Measurements from ENCODE around the gene SCTR.

The SCTR gene

DNA sequence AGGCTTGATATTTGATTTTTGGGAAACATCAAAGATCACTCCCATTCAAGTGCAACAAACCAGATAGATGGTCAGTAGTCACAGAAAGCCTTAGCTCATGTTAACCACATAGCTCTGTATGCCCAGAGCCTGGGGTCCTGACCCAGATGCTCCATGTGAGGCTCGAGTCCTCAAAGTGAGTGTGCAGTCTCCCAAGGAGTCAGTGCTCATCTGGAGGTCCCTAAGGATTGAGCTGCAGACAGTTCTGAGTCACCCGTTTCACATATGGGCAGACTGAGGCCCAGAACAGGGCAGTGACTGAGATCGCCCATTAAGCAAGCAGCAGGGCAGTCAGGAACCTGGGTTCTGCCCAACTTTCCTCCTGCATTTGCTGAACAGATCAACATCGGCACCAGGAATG lies 83.4 kb downstream of the SCTR start:
- no peak for DNase-seq

DNA sequence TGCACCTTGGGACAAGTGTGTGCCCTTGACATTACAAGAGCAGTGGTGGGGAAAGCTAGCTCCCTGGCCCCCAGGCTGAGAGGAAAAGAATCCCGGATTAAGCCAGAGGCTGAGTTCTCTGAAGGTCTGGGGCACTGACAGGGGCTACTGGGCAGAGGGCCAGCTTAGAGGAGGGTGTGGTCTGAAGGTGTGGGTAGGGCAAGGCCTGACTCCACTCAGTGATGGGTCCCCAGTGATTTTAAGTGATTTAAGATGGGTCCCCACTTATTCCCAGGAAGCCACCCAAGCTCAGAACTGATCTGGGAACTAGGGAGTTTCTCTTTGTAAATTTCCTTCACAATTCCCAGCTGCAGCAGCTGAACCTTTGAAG lies 83.8 kb downstream of the SCTR start:
- no peak for DNase-seq

DNA sequence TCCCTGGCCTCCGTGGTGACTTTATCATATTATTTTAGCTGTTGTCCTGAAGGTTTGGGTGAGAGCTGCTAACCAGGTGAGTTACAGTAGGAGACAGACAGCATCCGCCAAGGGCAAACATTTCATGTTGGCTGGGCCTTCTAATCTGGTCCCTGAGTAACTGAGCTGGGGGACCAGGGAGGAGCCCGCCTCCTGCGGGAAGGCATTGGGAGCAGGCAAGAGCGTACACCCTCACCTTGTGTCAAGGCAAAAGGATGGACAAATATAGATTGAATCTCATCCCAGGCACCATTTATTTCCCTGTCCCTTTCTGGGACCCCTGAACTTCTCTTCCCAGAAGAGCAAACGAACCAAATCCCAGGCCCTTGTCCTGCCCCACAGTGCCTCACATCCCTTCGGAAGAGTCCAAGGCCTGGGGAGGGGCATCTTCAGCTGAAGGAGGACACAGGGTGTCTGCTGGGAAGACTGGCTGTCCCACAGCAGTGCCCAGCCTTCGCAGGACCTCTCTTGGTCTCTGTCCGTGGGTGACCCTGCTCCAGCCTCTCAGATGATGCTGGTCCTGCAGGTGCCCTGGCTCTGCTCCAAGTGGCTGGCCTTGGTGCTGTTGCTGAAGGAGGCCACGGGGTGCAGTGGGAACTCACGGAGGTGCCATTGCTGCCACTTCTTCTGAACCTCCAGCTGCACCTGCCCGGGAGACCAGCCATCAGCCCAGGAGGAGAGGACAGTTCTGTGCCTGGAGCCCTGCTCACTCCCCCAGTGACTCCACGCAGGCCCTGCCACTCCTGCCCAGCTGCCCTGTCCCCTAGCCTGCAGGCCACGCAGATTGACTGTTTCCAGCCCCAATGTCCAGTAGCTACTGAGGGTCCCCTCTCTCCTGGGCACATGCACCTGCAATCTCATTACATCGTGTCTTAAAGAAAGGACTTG lies 84.4 kb downstream of the SCTR start:
- no peak for DNase-seq

- no peak for DNase-seq
These were observed 85.5 kb downstream of the SCTR start for GRCh38 chr2:119438726-119439284.

DNA sequence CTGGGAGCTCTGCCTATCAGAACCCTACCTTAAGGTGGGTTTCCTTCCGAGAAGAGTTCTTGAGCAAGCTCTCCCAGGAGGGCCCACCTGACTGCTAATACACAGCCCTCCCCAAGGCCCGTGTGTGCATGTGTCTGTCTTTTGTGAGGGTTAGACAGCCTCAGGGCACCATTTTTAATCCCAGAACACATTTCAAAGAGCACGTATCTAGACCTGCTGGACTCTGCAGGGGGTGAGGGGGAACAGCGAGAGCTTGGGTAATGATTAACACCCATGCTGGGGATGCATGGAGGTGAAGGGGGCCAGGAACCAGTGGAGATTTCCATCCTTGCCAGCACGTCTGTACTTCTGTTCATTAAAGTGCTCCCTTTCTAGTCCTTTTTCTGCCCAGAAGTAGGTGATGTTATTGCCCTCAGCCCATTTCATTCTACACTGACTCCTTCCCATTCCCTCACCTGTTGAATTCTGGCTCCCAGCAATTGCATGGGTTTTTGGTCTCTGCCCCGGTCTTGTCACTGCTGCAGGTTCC lies 86.1 kb downstream of the SCTR start:
- DNase-seq, result no peak

DNA sequence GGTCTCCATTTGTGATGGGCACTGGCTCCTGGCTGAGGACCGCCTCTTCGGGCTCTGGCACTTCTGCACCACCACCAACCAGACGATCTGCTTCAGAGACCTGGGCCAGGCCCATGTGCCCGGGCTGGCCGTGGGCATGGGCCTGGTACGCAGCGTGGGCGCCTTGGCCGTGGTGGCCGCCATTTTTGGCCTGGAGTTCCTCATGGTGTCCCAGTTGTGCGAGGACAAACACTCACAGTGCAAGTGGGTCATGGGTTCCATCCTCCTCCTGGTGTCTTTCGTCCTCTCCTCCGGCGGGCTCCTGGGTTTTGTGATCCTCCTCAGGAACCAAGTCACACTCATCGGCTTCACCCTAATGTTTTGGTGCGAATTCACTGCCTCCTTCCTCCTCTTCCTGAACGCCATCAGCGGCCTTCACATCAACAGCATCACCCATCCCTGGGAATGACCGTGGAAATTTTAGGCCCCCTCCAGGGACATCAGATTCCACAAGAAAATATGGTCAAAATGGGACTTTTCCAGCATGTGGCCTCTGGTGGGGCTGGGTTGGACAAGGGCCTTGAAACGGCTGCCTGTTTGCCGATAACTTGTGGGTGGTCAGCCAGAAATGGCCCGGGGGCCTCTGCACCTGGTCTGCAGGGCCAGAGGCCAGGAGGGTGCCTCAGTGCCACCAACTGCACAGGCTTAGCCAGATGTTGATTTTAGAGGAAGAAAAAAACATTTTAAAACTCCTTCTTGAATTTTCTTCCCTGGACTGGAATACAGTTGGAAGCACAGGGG lies 87.1 kb downstream of the SCTR start:
- DNase-seq, result no peak

GRCh38 chr2:119435953-119436297 lies 88.4 kb downstream of the SCTR start:
- DNase-seq, result no peak

DNA sequence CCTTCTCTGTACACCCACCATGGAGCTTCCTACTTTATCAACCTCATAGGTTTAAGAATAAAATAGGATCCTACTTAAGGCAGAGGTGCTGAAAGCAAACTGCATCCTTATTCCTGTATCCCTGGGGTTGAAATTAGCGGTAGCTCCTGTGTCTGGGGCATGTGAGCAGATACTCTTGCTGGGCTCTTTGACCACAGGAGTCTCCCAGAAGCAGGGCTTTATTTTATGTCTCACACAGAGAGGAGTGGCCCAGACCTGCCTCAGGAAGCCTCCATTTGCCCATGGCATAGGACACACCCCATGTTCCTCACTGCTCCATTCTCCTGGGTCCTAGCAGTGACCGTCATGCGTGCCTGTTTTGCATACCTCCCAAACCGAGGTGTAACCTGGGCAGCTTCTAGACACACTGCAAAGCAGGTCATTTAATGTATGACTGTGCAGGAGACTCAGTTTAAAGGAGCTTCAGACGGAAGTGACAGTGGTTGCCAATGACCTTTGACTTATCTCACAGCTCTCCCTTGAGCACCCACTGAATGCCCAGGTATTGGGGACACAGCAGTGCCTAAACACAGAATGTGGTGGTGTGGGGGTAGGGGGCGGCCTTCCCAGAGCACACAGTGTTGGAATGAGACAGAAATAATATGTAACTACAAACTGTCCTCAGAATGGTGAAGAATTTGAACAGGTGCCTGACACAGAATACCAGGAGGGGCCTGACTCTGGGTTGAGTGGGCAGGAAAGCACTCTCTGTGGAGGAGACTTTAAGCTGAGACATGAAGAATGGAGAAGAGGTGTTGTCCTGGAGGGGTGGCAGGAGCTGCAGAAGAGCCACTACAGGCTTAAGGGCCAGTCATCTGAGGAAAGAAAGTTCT lies 89.0 kb downstream of the SCTR start:
- peak; percentile 86 for DNase-seq

GRCh38 chr2:119434664-119435063 lies 89.6 kb downstream of the SCTR start:
- no peak for DNase-seq

DNA sequence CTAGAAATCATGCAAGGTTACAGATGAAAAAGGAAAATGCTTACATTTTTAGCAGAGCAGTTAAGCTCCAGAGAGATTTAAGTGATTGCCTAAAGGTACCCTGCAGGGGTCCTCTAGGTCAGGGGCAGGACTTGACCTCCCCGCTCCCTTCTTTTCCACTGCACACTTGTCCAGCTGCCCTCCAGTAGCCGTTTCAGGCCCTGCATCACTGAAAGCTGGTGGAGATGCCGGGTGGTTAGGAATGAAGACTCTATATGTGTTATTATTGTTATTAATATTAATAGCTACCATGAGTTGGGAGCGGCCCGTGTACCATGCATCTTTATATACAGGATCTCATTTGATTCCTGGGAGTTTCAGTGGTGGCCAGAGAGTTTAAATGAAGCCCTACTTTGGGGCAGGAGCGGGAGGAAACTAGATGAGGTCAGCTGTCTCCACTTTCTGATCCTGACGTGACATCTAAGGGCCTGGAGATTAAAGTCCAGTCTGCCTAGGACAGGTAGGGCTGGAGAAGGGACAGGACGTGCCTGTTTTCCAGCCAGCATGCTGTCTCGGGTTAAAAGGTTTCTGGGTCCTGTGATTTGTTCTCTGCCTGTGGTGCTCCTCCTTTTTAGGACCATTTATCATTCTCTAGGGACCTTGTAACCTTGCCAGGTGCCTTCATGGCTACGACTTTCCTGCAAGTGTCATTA lies 90.5 kb downstream of the SCTR start:
- no peak for DNase-seq

DNA sequence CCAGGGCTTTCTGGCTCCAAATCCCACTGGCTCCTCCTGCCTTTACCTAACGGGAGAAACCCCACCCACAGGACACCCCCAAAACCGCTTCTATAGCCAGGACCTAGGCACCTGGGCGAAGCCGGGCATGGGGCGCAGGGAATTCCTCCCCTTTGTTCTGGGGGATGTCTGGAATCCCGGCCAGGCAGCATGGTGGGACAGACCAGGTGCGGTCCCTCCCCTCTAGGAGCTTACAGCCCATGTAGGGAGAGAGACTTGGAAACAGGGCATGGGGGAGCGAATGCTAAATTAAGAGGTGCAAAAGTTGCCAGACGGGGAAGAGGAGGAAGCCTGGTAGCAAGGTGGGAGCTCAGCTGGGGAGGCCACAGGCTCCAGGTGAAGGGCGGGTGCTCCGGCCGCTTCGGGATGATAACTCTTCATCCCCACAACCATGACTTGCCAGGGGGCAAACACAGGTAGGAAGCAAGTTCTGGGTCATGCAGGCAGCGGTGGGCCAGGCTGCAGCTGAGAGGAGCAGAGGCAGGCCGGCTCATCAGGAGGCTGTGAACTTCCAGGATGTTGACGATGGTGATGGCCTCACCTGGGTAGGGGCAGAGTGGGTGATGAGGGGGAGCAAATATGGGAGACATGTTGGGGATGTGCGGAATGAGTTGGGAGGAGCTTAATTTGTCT lies 91.3 kb downstream of the SCTR start:
- no peak for DNase-seq

DNA sequence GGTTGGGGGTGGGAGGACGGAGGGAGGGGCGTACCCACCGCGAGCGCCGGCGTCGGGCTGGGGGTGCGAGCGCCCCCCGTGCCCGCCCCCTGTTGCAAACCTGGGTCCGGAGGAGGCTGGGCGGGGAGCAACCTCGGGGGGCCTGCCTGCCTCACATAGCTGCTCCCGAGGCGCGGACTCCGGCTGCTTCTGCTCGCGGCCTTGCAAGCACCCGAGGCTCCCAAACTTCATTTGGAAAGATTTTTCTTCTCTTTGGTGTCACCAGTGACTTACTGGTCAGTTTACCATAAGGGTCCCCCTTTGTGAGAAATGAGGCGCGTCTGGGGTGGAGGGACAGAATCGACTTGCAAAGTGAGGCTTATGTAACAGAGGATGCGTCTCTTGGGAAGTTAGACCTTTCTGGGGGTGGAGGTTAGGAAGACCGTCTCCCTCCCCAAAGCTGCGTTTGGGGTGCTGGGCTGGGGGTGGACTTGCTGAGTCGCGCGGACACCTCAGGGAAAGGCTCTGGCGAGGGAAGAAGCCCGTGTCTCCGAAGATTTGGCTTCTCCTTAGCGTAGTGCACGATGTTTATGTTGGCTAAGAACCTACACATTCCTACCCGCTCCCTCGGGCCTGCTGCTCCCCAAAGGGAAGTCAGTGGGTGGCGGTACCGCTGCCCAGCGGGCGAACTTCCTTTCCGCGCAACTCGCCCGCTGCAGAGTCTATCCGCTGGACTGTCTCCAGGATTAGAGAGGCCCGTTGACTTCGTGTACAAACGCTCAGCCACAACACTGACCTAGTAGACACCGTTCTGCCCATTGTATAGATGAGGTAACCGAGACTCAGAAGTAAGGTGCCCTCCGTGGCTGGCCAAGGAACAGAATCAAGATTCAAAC lies 92.1 kb downstream of the SCTR start:
- no peak for DNase-seq

DNA sequence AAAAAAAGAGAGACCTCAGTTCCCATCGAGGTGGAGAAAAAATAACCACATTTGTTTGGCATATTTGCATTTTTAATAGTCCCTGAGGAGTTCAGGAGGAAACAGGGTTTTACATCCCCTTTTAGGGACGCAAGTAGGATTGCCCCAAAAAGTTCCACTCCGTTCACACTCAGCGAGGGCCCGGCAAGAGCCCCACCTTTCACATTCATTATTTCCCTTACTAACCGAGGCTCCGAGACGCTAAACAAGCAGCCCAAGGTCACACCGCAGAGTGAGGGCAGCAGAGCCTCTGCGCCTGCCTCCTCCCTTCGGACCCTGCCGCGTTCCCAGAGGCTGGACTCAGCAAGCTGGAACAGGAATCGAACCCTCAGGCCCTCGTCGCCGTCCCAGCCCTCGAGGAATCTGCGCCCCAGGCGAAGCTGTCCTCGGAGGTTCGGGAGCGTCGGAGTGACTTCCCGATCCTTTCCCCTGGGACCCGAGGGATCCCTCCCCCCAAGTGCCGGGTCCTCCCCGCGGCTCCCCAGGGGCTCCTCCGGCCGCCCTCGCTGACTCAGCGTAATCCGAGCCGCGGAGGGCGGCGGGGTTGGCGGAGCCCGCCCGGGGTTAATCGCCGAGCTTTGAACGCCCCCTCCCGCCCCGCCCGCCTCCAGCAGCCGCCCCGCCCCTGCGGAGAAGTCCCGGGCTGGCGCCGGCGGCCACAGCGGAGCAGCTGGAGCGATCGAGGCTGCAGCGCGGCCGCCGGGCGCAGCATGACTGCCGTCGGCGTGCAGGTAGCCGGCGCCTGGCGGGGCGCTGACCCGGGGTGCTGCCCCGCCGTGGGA lies 92.9 kb downstream of the SCTR start, which contains the start of gene TMEM37:
TMEM37 (plus strand) TSS at position 700 of the 821 bp plus-strand sequence; CDS start at position 750, 50 bp downstream.
- peak; percentile 85 for DNase-seq

GRCh38 chr2:119430023-119430498 lies 94.2 kb downstream of the SCTR start:
- no peak for DNase-seq

- DNase-seq, result no peak
These were observed 94.9 kb downstream of the SCTR start for GRCh38 chr2:119429225-119429981.

- DNase-seq, result no peak
These were observed 95.6 kb downstream of the SCTR start for GRCh38 chr2:119428488-119429224.

DNA sequence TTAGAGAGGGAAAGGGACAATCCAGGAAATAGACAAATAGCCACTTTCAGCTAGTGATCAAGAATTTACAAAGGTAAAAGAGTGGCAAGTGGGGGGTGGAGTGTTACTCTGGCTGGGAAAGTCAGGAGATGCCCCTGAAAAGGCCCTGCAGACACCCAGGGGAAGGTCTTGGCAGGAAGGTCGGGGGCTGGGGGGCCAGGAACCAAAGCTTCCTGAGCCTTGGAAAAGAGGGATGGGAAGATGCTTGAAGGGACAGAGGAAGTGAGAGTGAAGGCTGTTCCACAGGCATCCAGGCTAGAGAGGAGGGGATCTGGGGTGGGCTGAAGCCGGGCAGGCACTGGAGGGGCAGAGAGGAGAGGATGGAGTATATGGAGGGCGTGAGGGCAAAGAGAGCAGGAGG lies 96.5 kb downstream of the SCTR start:
- DNase-seq, result no peak

Data from NCI-H526 treated with DMSO at 0.1 percent for 48 hours (cell line).